ENCODE results near the gene SLC35G3. TPM values are rescaled to one million over a fixed set of nuclear protein-coding genes. Genes with fewer than 3 reads are reported as not detected.
"Not testable (repeated sequence)": the region's sequence is repeated elsewhere in the genome, so short reads cannot be mapped to it uniquely, and the experiment has no call there.

SLC35G3 gene
- polyA plus RNA-seq, 2 of the 4 experiments (the other 2 are of a cell fraction): not detected

DNA sequence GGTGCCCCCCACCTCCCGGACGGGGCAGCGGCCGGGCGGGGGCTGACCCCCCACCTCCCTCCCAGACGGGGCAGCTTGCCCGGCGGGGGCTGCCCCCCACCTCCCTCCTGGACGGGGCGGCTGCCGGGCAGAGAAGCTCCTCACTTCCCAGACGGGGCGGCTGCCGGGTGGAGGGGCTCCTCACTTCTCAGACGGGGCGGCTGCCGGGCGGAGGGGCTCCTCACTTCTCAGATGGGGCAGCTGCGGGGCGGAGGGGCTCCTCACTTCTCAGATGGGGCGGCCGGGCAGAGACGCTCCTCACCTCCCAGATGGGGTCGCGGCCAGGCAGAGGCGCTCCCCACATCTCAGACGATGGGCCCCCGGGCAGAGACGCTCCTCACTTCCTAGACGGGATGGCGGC lies 869 bp upstream of the SLC35G3 start:
- CTCF ChIA-PET; POLR2A ChIA-PET; H3K4me1 ChIP-seq; FAIRE-seq; H3K4me3 ChIP-seq; H3K4me2 ChIP-seq; DNase-seq (ENCODE audit: low read depth in 1 of 2, low spot score in 1 of 2); H3K9me3 ChIP-seq; H3K27ac ChIP-seq; ATAC-seq: not testable (repeated sequence)
- WGBS (ENCODE audit: missing lambda C conversion rate): 67% methylated on average over 3 of the region's 31 CpGs

DNA sequence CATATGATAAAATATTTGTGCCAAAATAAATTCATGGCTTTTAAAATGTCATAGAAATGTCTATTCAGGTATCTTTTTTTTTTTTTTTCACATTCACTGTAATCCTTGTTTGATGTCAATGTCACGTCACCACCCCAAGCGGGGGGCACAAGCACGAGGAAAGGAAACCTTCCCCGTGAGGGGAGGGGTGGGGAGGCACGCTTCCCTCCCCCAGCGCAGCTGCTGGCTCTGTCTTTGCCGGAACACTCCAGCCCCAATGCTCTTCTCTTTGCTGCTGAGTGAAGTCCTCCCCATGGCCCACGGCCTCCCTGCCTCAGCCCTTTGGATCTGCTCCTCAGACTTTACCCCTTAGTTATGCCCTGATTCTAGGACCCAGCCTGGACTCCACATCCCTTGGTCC lies 1.5 kb downstream of the SLC35G3 start:
- WGBS (ENCODE audit: missing lambda C conversion rate): 53% methylated on average over 8 of the region's 8 CpGs
- ATAC-seq (peak in 1 of 2 experiments; percentile 43; a peak in 1 of 6 replicates), DNase-seq (ENCODE audit: low read depth in 1 of 2, low spot score in 1 of 2) (no peak), FAIRE-seq (no peak)
- ChIA-PET CTCF (interaction anchor here (0.6 kb wide), 1 partner anchor 594 kb away, joined by 3 read pairs; no protein-coding TSS in a partner anchor), POLR2A (no interaction called here)
- Histone ChIP-seq H3K4me1 (no peaks in the 10 kb centered on the region), H3K4me2 (no peak overlapping the region), H3K9me3 (peaks cover 7% of the 10 kb centered on the region; the same call in 2 of the 3 replicates), H3K4me3 (no peak overlapping the region), H3K27ac (no peak overlapping the region)
- TF ChIP-seq, protein P1, sequence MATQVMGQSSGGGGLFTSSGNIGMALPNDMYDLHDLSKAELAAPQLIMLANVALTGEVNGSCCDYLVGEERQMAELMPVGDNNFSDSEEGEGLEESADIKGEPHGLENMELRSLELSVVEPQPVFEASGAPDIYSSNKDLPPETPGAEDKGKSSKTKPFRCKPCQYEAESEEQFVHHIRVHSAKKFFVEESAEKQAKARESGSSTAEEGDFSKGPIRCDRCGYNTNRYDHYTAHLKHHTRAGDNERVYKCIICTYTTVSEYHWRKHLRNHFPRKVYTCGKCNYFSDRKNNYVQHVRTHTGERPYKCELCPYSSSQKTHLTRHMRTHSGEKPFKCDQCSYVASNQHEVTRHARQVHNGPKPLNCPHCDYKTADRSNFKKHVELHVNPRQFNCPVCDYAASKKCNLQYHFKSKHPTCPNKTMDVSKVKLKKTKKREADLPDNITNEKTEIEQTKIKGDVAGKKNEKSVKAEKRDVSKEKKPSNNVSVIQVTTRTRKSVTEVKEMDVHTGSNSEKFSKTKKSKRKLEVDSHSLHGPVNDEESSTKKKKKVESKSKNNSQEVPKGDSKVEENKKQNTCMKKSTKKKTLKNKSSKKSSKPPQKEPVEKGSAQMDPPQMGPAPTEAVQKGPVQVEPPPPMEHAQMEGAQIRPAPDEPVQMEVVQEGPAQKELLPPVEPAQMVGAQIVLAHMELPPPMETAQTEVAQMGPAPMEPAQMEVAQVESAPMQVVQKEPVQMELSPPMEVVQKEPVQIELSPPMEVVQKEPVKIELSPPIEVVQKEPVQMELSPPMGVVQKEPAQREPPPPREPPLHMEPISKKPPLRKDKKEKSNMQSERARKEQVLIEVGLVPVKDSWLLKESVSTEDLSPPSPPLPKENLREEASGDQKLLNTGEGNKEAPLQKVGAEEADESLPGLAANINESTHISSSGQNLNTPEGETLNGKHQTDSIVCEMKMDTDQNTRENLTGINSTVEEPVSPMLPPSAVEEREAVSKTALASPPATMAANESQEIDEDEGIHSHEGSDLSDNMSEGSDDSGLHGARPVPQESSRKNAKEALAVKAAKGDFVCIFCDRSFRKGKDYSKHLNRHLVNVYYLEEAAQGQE (IDR thresholded peaks at IDR 0.05): no peak
- TF ChIP-seq, protein P2, sequence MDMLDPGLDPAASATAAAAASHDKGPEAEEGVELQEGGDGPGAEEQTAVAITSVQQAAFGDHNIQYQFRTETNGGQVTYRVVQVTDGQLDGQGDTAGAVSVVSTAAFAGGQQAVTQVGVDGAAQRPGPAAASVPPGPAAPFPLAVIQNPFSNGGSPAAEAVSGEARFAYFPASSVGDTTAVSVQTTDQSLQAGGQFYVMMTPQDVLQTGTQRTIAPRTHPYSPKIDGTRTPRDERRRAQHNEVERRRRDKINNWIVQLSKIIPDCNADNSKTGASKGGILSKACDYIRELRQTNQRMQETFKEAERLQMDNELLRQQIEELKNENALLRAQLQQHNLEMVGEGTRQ (IDR thresholded peaks at IDR 0.05): no peak
- TF ChIP-seq, protein P3, sequence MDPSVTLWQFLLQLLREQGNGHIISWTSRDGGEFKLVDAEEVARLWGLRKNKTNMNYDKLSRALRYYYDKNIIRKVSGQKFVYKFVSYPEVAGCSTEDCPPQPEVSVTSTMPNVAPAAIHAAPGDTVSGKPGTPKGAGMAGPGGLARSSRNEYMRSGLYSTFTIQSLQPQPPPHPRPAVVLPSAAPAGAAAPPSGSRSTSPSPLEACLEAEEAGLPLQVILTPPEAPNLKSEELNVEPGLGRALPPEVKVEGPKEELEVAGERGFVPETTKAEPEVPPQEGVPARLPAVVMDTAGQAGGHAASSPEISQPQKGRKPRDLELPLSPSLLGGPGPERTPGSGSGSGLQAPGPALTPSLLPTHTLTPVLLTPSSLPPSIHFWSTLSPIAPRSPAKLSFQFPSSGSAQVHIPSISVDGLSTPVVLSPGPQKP (IDR thresholded peaks at IDR 0.05; ENCODE audit: low read depth, low read length): no peak
- TF ChIP-seq, protein P4, sequence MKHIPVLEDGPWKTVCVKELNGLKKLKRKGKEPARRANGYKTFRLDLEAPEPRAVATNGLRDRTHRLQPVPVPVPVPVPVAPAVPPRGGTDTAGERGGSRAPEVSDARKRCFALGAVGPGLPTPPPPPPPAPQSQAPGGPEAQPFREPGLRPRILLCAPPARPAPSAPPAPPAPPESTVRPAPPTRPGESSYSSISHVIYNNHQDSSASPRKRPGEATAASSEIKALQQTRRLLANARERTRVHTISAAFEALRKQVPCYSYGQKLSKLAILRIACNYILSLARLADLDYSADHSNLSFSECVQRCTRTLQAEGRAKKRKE (CRISPR knock-in tag; IDR thresholded peaks at IDR 0.05; ENCODE audit: low read depth): no peak
- TF ChIP-seq CEBPB (IDR thresholded peaks at IDR 0.05) (no peak), ESRRA (IDR thresholded peaks at IDR 0.05; ENCODE audit: borderline replicate concordance, low read length) (no peak), MAZ (IDR thresholded peaks at IDR 0.05; ENCODE audit: borderline replicate concordance, low read depth, low read length) (no peak), ZC3H11A (IDR thresholded peaks at IDR 0.05) (no peak), ZSCAN20 (CRISPR knock-in tag; IDR thresholded peaks at IDR 0.05) (no peak), RCOR1 (IDR thresholded peaks at IDR 0.05; ENCODE audit: low read depth, low read length) (no peak), CBX2 (IDR thresholded peaks at IDR 0.05; ENCODE audit: borderline replicate concordance, low read depth) (no peak)
- TF ChIP-seq, protein P5, sequence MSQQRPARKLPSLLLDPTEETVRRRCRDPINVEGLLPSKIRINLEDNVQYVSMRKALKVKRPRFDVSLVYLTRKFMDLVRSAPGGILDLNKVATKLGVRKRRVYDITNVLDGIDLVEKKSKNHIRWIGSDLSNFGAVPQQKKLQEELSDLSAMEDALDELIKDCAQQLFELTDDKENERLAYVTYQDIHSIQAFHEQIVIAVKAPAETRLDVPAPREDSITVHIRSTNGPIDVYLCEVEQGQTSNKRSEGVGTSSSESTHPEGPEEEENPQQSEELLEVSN (IDR thresholded peaks at IDR 0.05; ENCODE audit: borderline replicate concordance, low read depth): no peak
- TF ChIP-seq, protein P6, sequence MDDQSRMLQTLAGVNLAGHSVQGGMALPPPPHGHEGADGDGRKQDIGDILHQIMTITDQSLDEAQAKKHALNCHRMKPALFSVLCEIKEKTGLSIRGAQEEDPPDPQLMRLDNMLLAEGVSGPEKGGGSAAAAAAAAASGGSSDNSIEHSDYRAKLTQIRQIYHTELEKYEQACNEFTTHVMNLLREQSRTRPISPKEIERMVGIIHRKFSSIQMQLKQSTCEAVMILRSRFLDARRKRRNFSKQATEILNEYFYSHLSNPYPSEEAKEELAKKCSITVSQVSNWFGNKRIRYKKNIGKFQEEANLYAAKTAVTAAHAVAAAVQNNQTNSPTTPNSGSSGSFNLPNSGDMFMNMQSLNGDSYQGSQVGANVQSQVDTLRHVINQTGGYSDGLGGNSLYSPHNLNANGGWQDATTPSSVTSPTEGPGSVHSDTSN (IDR thresholded peaks at IDR 0.05): no peak
